Endothelial cell of umbilical vein (primary cell): Measurements from ENCODE around the gene SLC14A1. TPM values are rescaled to one million over a fixed set of nuclear protein-coding genes. Genes with fewer than 3 reads are reported as not detected.

Experiments
- BruUV-seq: library from RNA; stranded (reverse); fragments of 400-500 nt; replicated peaks from 2 replicates; lab custom pipeline; 2021; lab: Mats Ljungman, UMichigan
- CTCF ChIA-PET: fragments of 300-600, 350-600 bp; sonication (Branson Sonifier 250); formaldehyde crosslinking; loops from one replicate; lab custom pipeline; 2021; ENCODE audit warnings: antibody characterized with exemption, inconsistent platforms; lab: Charles Lee
- POLR2A ChIA-PET: fragments of 300-600, 350-600 bp; sonication (Branson Sonifier 250); formaldehyde crosslinking; loops from one replicate; lab custom pipeline; 2021; ENCODE audit warnings: antibody characterized with exemption, inconsistent platforms; lab: Charles Lee
- DNase-seq: peaks from one replicate; pipeline ENCODE4 v3.0.0-alpha.2; 2011; ENCODE audit warnings: low read depth, low spot score
- FAIRE-seq: peaks from 2 replicates; lab custom pipeline; 2011; peaks lifted over from hg19 to GRCh38; lab: Jason Lieb, UNC
- H2AFZ ChIP-seq: 2 replicates; pipeline ENCODE4 v1.6.0; 2012; ENCODE audit warnings: low read depth, low read length, control low read depth, inconsistent platforms
- H3K27ac ChIP-seq: 2 replicates; pipeline ENCODE4 v1.5.1; 2011; ENCODE audit warnings: low read depth, mild to moderate bottlenecking, control low read depth, low read length, moderate library complexity; ENCODE audit not compliant: insufficient read depth
- H3K27me3 ChIP-seq, 2 experiments: 2 replicates each; pipeline versions ENCODE4 v1.6.0 to v1.6.1; 2011; ENCODE audit warnings: low read length in 2 of 2, mixed read lengths in 1 of 2; ENCODE audit not compliant: control insufficient read depth in 2 of 2, insufficient read depth in 2 of 2
- H3K36me3 ChIP-seq, 2 experiments: 2 replicates in 1 of 2; 3 replicates in 1 of 2; pipeline ENCODE4 v1.5.1; 2011; ENCODE audit warnings: low read length in 2 of 2, mild to moderate bottlenecking in 1 of 2, moderate library complexity in 1 of 2; ENCODE audit not compliant: control insufficient read depth in 2 of 2, insufficient read depth in 2 of 2; ENCODE audit errors: extremely low read depth in 1 of 2
- H3K4me1 ChIP-seq: 3 replicates; pipeline ENCODE4 v1.5.1; 2011; ENCODE audit warnings: mild to moderate bottlenecking, low read length; ENCODE audit not compliant: control insufficient read depth, insufficient read depth; ENCODE audit errors: extremely low read depth
- H3K4me2 ChIP-seq: 2 replicates; pipeline ENCODE4 v1.6.1; 2011; ENCODE audit warnings: low read length, control low read depth, mixed read lengths; ENCODE audit not compliant: insufficient read depth
- H3K4me3 ChIP-seq, 3 experiments: fragments of 200-600 bp in 1 of 3; sonication (generic), shearing (Covaris generic) in 1 of 3; replicated peaks in 1 of 3; 2 replicates each; pipeline ENCODE4 v1.5.1; 2011 to 2016; ENCODE audit warnings: control low read depth in 3 of 3, low read length in 3 of 3, mild to moderate bottlenecking in 2 of 3, inconsistent platforms in 1 of 3, low read depth in 1 of 3, moderate library complexity in 1 of 3; ENCODE audit not compliant: insufficient read depth in 1 of 3
- H3K79me2 ChIP-seq: 2 replicates; pipeline ENCODE4 v1.6.0; 2012; ENCODE audit warnings: low read length, inconsistent platforms; ENCODE audit not compliant: control insufficient read depth, insufficient read depth
- H3K9ac ChIP-seq: replicated peaks from 2 replicates; pipeline ENCODE3; 2011; ENCODE audit warnings: low read length, control low read depth; ENCODE audit not compliant: insufficient read depth; ENCODE audit errors: extremely low read depth
- H3K9me1 ChIP-seq: replicated peaks from 3 replicates; pipeline ENCODE4 v1.6.0; 2011; ENCODE audit warnings: mild to moderate bottlenecking, low read length; ENCODE audit not compliant: control insufficient read depth, insufficient read depth; ENCODE audit errors: extremely low read depth
- H3K9me3 ChIP-seq: replicated peaks from 2 replicates; pipeline ENCODE4 v1.5.1; 2012; ENCODE audit warnings: low read length, inconsistent platforms; ENCODE audit not compliant: control insufficient read depth, insufficient read depth
- H4K20me1 ChIP-seq: replicated peaks from 2 replicates; pipeline ENCODE3; 2011; ENCODE audit warnings: mild to moderate bottlenecking, low read length; ENCODE audit not compliant: control insufficient read depth, insufficient read depth; ENCODE audit errors: extremely low read depth
- CTCF ChIP-seq, 2 donors: IDR thresholded peaks; 1 replicate in 1 of 2; 2 replicates in 1 of 2; pipeline ENCODE4 v1.5.1; 2011; ENCODE audit warnings: low read length in 2 of 2, mild to moderate bottlenecking in 2 of 2, moderate library complexity in 2 of 2, control low read depth in 1 of 2, inconsistent platforms in 1 of 2, low read depth in 1 of 2; ENCODE audit not compliant: insufficient read depth in 1 of 2; ENCODE audit errors: extremely low read depth in 1 of 2
- EZH2 ChIP-seq: IDR thresholded peaks from 2 replicates; pipeline ENCODE4 v1.6.1; 2012; ENCODE audit warnings: borderline replicate concordance, low read depth, mild to moderate bottlenecking, moderate library complexity, low read length, inconsistent platforms; ENCODE audit not compliant: severe bottlenecking
- FOS ChIP-seq: IDR thresholded peaks from 2 replicates; pipeline ENCODE4 v1.6.1; 2011; ENCODE audit warnings: mild to moderate bottlenecking, low read length, moderate library complexity, borderline replicate concordance; ENCODE audit not compliant: insufficient read depth
- GATA2 ChIP-seq: IDR thresholded peaks from 2 replicates; pipeline ENCODE4 v1.7.0; 2011; ENCODE audit warnings: low read depth, mild to moderate bottlenecking, moderate library complexity, mixed read lengths, low read length; ENCODE audit not compliant: insufficient read length, insufficient read depth
- JUN ChIP-seq: IDR thresholded peaks from 2 replicates; pipeline ENCODE4 v1.6.1; 2011; ENCODE audit warnings: borderline replicate concordance, low read depth; ENCODE audit not compliant: insufficient read length, insufficient read depth
- MAX ChIP-seq: IDR thresholded peaks from 2 replicates; pipeline ENCODE4 v1.6.1; 2011; ENCODE audit not compliant: insufficient read depth, insufficient read length
- MYC ChIP-seq: IDR thresholded peaks from one replicate; pipeline ENCODE4 v1.6.1; 2011; ENCODE audit warnings: mild to moderate bottlenecking, low read depth, low read length
- POLR2A ChIP-seq: IDR thresholded peaks from 2 replicates; pipeline ENCODE4 v1.6.1; 2012; ENCODE audit warnings: low read depth, mild to moderate bottlenecking, control low read depth, low read length
- POLR2AphosphoS5 ChIP-seq: IDR thresholded peaks from 2 replicates; pipeline ENCODE4 v1.6.1; 2012; ENCODE audit warnings: low read depth, mild to moderate bottlenecking, control low read depth, low read length, moderate library complexity; ENCODE audit not compliant: insufficient read depth
- dilution Hi-C: fragments of 300-500 bp; cut with MboI; formaldehyde crosslinking; loops from one replicate; pipeline ENCODE4 v1.15.0; 2019; ENCODE audit warnings: low sequenced_read_pairs; ENCODE audit not compliant: extremely low pct_ligation_motif_present
- intact Hi-C: fragments of 100-400 bp; cut with micrococcal nuclease; formaldehyde crosslinking; loops from one replicate; pipeline ENCODE4 v1.10.0; 2022
- polyA plus RNA-seq, 4 experiments: library from polyadenylated mRNA; depleted of rRNA in 3 of 4; stranded (reverse) in 3 of 4; unstranded in 1 of 4; fragments of >200 nt; gene quantifications; 2 replicates each; pipeline versions ENCODE4 v1.2.1 to v1.2.3, GENCODE V29; 2011 to 2012; ENCODE audit warnings: missing spikeins in 1 of 4
- total RNA-seq: library from RNA; stranded (reverse); gene quantifications from 2 replicates; pipeline ENCODE4 v1.2.3, GENCODE V29; 2021

SLC14A1 gene
- total and polyA plus RNA-seq, 2 donors (not counting 3 experiments of a cell fraction or from before 2014, with no cell fraction given), result not detected

GRCh38 chr18:45719106-45719505 is 4.9 kb upstream of the SLC14A1 start:
- no peak for TF ChIP-seq POLR2A
- no peak for TF ChIP-seq EZH2
- TF ChIP-seq GATA2, result no peak
- TF ChIP-seq CTCF (IDR thresholded peaks at IDR 0.05; ENCODE audit: extremely low read depth in 1 of 2, insufficient read depth in 1 of 2, low read depth in 1 of 2, low read length in 2 of 2), result no peak
- no peak for TF ChIP-seq MYC
- no peak for TF ChIP-seq POLR2AphosphoS5
- no peak for TF ChIP-seq MAX
- TF ChIP-seq JUN, result no peak
- no peak for TF ChIP-seq FOS
- Histone ChIP-seq H2AFZ (no peak overlapping the region), H4K20me1 (no peaks in the 10 kb centered on the region), H3K9ac (no peak overlapping the region), H3K79me2 (no peaks in the 10 kb centered on the region), H3K9me1 (no peaks in the 10 kb centered on the region), H3K4me2 (no peak overlapping the region), H3K9me3 (no peaks in the 10 kb centered on the region), H3K4me3 (no peak overlapping the region), H3K27me3 (peaks cover 23 to 40% of the 10 kb centered on the region in 2 experiments), H3K36me3 (no peaks in the 10 kb centered on the region), H3K4me1 (no peaks in the 10 kb centered on the region), H3K27ac (no peak overlapping the region)
- POLR2A ChIA-PET, result no interaction called here
- FAIRE-seq, result no peak
- no TSS peak for BruUV-seq
- no peak for DNase-seq
- dilution Hi-C loops (no loop called here), intact Hi-C loops (no loop called here)
- CTCF ChIA-PET, result interaction anchor here (0.6 to 15.3 kb wide), 3 partner anchors 56 to 160 kb away, joined by 3 to 307 read pairs (median 167); no protein-coding TSS in a partner anchor
